ENCODE results near the gene IL15RA.
"Not testable (repeated sequence)": the region's sequence is repeated elsewhere in the genome, so short reads cannot be mapped to it uniquely, and the experiment has no call there.

Gene IL15RA

GRCh38 chr10:5951721-5952407, 25.5 kb downstream of the IL15RA start:
- no peak for DNase-seq (ENCODE audit: low read depth in 1 of 2, low spot score in 1 of 2)

DNA sequence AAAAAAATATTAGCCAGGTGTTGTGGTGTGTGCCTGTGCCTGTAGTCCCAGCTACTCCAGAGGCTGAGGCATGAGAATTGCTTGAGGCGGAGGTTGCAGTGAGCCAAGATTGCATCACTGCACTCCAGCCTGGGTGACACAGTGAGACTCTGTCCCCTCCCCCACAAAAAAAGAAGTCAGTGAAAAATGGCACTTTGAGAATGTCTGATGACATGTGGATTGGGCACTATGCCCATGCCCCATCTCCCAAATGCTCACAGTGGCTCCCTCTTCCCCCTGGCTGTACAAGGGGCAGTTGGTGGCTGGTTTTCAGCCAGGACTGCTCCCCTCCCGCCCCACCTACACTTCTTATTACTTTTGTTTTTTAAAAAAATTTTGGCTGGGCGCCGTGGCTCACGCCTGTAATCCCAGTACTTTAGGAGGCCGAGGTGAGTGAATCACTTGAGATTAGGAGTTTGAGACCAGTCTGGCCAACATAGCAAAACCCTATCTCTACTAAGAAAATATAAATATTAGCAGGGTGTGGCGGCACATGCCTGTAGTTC, 26.1 kb downstream of the IL15RA start:
- DNase-seq (ENCODE audit: low read depth in 1 of 2, low spot score in 1 of 2) = no peak

GRCh38 chr10:5949009-5949759, 28.2 kb downstream of the IL15RA start:
- no peak for DNase-seq (ENCODE audit: low read depth in 1 of 2, low spot score in 1 of 2)

GRCh38 chr10:5948208-5948585, 29.1 kb downstream of the IL15RA start:
- no peak for DNase-seq (ENCODE audit: low read depth in 1 of 2, low spot score in 1 of 2)

DNA sequence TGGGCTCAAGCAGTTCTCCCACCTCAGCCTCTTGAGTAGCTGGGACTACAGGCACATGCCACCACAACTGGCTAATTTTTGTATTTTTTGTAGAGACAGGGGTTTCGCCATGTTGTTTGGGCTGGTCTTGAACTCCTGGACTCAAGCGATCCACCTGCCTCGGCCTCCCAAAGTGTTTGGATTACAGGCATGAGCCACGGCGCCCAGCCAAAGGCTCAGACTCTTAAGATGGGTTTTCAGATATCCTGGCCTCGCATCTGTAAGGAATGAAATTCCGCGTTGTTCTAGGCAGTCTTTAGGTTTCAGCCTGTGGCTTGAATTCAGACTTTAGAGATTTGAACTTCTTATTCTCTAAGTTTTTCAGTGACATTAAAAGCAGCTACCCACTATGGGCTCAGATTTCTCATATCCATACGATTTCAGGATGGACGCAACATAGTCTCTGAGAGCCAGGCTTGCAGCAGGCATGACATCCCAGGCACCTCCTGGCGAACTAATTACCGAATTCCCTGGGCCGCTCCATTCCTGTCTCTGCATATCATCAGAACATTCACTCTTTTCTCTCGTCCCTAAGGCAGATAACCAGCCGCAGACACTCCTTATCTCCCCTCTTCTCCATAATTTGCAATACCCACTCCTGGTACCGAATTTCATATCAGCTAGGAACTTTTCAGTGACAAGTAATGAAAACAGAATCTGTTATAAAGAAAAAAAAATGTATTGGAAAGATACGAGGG, 29.7 kb downstream of the IL15RA start:
- DNase-seq (ENCODE audit: low read depth in 1 of 2, low spot score in 1 of 2) = no peak

DNA sequence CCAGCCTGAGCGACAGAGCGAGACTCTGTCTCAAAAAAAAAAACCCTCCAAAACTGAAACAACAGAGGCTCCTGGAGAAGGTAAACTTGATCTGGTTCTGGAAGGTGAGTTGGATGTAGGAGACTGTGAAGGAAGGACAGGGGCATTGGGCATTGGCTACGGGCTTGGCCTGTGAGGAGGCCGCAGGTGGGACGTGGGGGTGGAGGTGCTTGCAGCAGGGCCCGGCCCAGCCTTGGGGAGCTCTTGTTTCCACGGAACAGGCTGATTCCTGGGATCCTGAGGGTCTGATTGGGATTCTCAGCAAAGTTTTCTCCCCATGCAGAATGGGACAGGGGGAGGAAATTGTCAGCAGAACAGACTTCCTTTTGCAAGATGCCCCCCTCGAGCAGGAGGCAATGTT, 30.6 kb downstream of the IL15RA start:
- no peak for DNase-seq (ENCODE audit: low read depth in 1 of 2, low spot score in 1 of 2)

DNA sequence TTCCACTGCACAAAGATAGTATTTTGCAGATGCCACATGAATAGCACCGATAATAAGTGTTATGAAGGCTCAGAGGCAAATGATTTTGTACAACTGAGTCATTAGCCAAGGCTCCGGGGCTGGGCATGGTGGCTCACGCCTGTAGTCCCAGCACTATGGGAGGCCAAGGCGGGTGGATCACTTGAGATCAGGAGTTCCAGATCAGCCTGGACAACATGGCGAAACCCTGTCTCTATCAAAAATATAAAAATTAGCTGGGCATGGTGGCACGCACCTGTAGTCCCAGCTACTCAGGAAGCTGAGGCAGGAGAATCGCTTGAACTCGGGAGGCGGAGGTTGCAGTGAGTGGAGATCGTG, 30.9 kb downstream of the IL15RA start:
- DNase-seq (ENCODE audit: low read depth in 1 of 2, low spot score in 1 of 2) = not testable (repeated sequence)

- no peak for DNase-seq (ENCODE audit: low read depth in 1 of 2, low spot score in 1 of 2)
These were observed 31.6 kb downstream of the IL15RA start for GRCh38 chr10:5945561-5946418.

- DNase-seq (ENCODE audit: low read depth in 1 of 2, low spot score in 1 of 2) = no peak
These were observed 32.2 kb downstream of the IL15RA start for GRCh38 chr10:5945190-5945509.

GRCh38 chr10:5944389-5945189, 32.8 kb downstream of the IL15RA start:
- DNase-seq (ENCODE audit: low read depth in 1 of 2, low spot score in 1 of 2) = no peak

DNA sequence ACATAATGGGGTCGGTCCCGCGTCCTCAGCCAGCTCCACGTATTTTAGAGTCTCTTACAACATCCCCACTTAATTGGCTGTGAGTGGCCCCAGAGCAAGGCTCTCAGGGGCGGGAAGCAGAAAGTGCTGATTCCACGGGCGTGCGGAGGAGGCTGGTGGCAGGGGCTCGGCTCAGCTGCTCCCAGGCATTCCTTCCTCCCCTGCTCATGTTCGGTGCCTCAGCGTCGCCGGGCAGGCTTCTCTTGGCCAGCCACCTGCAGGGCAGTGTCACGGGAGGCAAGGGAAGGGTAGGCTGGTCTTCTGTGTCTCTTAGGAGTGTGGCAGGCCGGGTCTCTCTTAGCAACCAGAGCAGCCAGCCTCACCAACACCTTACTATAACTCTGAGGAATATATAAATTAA, 33.8 kb downstream of the IL15RA start:
- no peak for DNase-seq (ENCODE audit: low read depth in 1 of 2, low spot score in 1 of 2)

DNA sequence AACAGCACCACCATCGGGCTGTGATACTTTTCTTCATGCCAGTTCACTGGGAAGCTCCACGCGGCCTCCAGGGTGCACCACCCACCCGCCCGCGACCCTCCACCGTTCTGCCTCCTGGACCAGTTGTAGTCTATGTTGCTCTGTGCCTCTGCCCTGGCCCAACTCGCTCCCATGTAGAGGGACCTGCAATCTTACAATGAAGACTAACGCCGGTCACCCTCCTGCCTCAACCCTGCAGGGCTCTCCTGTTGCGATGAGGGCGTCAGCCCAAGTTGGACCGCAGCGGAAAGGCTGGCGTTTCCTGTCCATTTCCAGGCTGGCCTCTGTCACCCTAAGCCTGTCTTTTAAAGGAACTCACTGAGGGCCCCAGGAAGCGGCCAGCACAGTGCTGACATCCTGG, 34.9 kb downstream of the IL15RA start:
- DNase-seq (ENCODE audit: low read depth in 1 of 2, low spot score in 1 of 2) = no peak

DNA sequence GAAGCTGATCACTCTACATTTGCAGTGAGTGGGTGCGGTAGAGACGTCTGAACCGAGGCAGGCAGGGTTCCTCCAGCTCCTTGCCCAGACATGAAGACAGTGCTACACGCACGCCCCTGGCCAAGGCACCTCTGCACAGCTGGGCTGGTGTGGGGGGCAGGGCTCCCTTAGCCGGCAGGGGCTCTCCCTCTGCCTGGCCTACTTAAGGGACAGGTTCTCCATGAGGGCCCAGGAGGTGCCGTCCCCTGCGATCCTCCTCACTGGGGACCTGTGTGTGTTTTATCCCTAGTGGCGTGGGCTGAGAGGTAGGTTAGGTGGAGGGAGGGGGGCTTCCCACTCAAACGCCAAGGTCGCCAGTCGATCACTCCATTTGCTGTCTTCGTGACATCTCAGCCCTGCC, 35.3 kb downstream of the IL15RA start:
- DNase-seq (ENCODE audit: low read depth in 1 of 2, low spot score in 1 of 2) = no peak

- DNase-seq (ENCODE audit: low read depth in 1 of 2, low spot score in 1 of 2) = no peak
These were observed 35.8 kb downstream of the IL15RA start for GRCh38 chr10:5941579-5941978.

DNA sequence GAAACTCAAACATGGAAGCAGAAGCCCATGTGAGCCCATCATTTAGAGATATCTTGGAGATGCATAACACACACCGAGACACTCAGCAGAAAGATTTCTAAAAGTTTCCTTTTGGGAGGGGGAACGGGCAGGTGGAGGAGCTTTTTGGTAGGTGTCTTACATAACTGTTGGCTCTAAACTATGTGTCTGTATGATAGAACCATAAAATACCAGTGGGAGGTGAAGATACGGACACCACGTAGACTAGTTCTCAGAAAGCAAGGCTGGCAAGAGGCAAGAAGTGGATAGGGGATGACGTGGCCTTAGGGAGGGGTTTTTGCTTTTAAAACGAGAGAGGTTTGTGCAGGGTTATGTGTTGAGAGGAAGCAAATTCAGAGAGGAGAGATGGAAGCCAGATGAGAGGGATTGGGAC, 36.5 kb downstream of the IL15RA start:
- no peak for DNase-seq (ENCODE audit: low read depth in 1 of 2, low spot score in 1 of 2)

DNA sequence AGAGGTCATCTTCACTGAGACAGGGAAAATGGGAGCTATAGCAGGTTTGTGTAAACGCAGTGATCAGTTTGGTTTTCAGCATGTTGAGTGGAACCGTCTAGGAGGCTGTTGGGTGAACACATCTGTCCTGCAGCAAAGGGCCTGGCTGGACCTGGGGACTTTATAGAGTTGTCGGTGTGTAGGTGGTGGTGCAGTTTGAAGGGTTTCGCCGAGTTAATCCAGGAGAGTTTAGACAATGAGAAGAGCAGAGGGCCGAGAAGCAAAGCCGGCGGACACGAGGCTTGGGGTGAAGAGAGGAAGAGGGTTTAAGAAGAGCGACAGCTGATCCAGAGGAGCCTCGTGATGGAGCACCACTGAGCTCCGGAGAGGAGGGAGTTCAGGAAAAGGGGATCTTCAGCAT, 39.1 kb downstream of the IL15RA start:
- no peak for DNase-seq (ENCODE audit: low read depth in 1 of 2, low spot score in 1 of 2)

DNA sequence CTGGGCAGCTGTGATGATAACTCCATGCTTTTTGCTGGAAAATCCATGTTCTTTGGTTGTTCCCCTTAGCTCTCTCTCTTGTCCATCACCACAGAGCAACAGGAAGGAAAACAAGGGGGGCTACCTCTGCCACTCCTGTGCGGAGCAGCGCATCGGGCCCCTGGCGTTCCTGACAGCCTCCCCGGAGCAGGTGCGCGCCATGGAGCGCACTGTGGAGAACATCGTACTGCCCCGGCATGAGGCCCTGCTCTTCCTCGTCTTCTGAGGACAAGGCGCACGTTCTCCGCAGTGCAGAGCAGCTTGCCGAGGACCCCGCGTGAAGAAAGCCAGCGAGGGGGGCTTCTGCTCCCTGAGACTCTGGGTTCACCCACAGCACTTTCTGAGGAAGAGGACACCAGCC, 40.3 kb downstream of the IL15RA start:
- no peak for DNase-seq (ENCODE audit: low read depth in 1 of 2, low spot score in 1 of 2)

GRCh38 chr10:5935628-5936027, 41.7 kb downstream of the IL15RA start:
- DNase-seq (ENCODE audit: low read depth in 1 of 2, low spot score in 1 of 2) = no peak

GRCh38 chr10:5933909-5934546, 43.3 kb downstream of the IL15RA start:
- no peak for DNase-seq (ENCODE audit: low read depth in 1 of 2, low spot score in 1 of 2)

- DNase-seq (ENCODE audit: low read depth in 1 of 2, low spot score in 1 of 2) = no peak
These were observed 45.0 kb downstream of the IL15RA start for GRCh38 chr10:5932345-5932744.
